ENCODE results near the gene SMS. TPM values are rescaled to one million over a fixed set of nuclear protein-coding genes. Genes with fewer than 3 reads are reported as not detected.

Gene SMS
- total and polyA plus RNA-seq, 9 donors: 52.8 to 204 (median 90.8) TPM

DNA sequence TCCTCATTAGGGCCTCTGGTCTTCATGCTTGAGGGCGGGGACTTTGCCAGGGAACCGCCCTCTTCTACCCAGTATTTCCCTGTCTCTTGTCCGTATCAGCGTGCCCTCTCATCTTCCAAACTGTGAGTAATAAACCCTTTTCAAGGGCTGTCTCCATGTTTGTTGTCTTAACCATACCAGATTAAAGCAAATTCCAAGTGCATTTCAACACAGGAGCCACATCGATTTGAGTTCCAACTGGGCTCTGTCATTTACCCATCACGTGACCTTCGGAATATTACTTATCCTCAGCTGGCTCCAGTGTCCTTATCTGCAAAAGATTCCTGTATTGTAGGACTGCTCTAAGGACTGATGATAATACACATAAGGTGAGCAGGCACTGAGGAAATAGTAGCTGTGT lies 85.2 kb downstream of the SMS start:
- 71 to 83% (median 77%) methylated on average over 7 of the region's 7 CpGs for WGBS, 3 donors
- TF ChIP-seq, protein P1, sequence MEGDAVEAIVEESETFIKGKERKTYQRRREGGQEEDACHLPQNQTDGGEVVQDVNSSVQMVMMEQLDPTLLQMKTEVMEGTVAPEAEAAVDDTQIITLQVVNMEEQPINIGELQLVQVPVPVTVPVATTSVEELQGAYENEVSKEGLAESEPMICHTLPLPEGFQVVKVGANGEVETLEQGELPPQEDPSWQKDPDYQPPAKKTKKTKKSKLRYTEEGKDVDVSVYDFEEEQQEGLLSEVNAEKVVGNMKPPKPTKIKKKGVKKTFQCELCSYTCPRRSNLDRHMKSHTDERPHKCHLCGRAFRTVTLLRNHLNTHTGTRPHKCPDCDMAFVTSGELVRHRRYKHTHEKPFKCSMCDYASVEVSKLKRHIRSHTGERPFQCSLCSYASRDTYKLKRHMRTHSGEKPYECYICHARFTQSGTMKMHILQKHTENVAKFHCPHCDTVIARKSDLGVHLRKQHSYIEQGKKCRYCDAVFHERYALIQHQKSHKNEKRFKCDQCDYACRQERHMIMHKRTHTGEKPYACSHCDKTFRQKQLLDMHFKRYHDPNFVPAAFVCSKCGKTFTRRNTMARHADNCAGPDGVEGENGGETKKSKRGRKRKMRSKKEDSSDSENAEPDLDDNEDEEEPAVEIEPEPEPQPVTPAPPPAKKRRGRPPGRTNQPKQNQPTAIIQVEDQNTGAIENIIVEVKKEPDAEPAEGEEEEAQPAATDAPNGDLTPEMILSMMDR (IDR thresholded peaks at IDR 0.05): no peak
- TF ChIP-seq EP300 (IDR thresholded peaks at IDR 0.05) (no peak), POLR2A (IDR thresholded peaks at IDR 0.05) (no peak)
- Histone ChIP-seq H3K36me3 (no peaks in the 10 kb centered on the region), H3K27me3 (no peaks in the 10 kb centered on the region), H3K27ac (no peak overlapping the region), H3K4me3 (no peak overlapping the region), H3K9me3 (no peaks in the 10 kb centered on the region), H3K4me1 (ENCODE audit: insufficient read depth) (no peaks in the 10 kb centered on the region)
- DNase-seq: no peak
- intact Hi-C loops (cut with DNase I): no loop called here

DNA sequence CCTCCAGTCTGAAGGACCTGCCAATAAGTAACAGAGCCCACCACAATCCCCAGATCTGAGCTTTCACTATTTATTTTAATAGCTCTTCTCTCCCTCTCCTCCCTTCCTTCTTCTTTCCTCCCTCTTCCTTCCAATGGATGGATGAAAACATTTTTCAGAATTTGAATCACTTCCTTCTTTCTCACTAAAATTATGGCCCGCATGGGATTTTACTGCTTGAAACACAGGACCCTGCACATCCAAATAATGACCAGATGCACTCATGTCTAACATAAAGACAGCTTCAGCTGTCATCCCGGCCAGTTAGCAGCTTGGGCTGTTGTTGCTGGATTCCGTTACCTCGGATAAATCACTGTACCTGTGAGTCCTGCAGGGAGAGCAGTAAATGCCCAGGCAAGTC lies 86.2 kb downstream of the SMS start:
- 82 to 88% (median 83%) methylated on average over 4 of the region's 4 CpGs for WGBS, 3 donors

DNA sequence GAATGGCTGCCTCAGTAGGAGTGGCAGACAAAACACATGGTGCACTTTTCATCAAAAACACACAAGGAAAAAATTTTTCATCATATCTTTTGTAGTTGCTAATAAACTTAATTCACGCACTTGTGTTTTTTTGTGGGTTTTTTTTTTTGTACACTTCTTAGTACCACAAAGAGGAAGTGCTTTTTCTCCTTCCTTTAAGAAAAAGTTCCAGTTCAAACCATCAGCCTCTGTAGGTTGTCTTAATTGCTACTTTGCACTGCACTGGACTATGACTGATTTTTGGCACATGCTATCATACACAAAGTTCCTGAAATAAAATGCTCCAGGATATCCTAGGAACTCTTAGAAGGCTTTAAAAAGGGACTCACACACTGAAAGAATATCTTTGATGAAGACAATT lies 91.6 kb downstream of the SMS start, which contains the start of gene PHEX:
PHEX (plus strand) TSS at position 242 of the 400 bp plus-strand sequence. CDS start 681 bp downstream, outside the sequence.
- DNase-seq: no peak
- Histone ChIP-seq H3K4me3 (no peak within 1 kb of the TSS), H3K27me3 (no peaks in the 10 kb centered on the region), H3K27ac (no peak within 1 kb of the TSS), H3K4me1 (ENCODE audit: insufficient read depth) (peaks cover 2% of the 10 kb centered on the region), H3K9me3 (no peaks in the 10 kb centered on the region), H3K36me3 (no peaks in the 10 kb centered on the region)
- TF ChIP-seq EP300 (IDR thresholded peaks at IDR 0.05) (no peak), POLR2A (IDR thresholded peaks at IDR 0.05) (no peak)
- TF ChIP-seq, protein P1 (IDR thresholded peaks at IDR 0.05): no peak
- intact Hi-C loops (cut with DNase I): no loop called here
- WGBS, 3 donors: 28 to 53% (median 49%) methylated on average over 1 of the region's 1 CpG

More for the DNA sequence above, 86.2 kb downstream of the SMS start:
- Histone ChIP-seq H3K4me3 (no peak overlapping the region), H3K9me3 (no peaks in the 10 kb centered on the region), H3K27ac (no peak overlapping the region), H3K36me3 (no peaks in the 10 kb centered on the region), H3K27me3 (no peaks in the 10 kb centered on the region), H3K4me1 (ENCODE audit: insufficient read depth) (no peaks in the 10 kb centered on the region)
- no peak for DNase-seq
- TF ChIP-seq POLR2A (IDR thresholded peaks at IDR 0.05): no peak
- TF ChIP-seq EP300 (IDR thresholded peaks at IDR 0.05): no peak
- TF ChIP-seq, protein P1 (IDR thresholded peaks at IDR 0.05): no peak
- intact Hi-C loops (cut with DNase I): no loop called here

DNA sequence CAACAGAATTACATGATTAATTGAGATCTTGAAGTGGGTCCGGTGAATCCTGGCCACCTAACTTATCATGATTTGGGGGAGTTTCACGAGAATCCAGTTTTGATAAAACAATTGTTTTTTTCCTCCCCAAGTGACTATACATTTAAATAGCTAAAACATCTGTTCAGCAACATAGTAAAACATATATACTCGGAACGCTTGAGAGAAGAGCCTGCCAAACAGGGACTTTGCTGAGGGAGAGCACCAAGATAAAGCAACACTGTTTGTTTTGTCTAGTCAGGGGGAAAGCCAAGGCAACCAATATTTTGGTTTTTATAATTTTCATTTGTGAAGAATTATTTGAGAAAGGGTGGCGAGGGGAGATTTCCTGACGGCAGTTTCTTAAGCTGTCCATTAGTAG lies 92.0 kb downstream of the SMS start:
- H3K27me3 ChIP-seq: no peaks in the 10 kb centered on the region
- 39 to 47% (median 39%) methylated on average over 6 of the region's 6 CpGs for WGBS, 3 donors
- no peaks in the 10 kb centered on the region for H3K9me3 ChIP-seq
- peaks cover 2% of the 10 kb centered on the region for H3K4me1 ChIP-seq (ENCODE audit: insufficient read depth)
- H3K36me3 ChIP-seq: no peaks in the 10 kb centered on the region
- no peak for DNase-seq
- H3K4me3 ChIP-seq: no peak overlapping the region
- TF ChIP-seq EP300 (IDR thresholded peaks at IDR 0.05): no peak
- TF ChIP-seq, protein P1 (IDR thresholded peaks at IDR 0.05): no peak
- TF ChIP-seq POLR2A (IDR thresholded peaks at IDR 0.05): no peak
- intact Hi-C loops (cut with DNase I): no loop called here
- no peak overlapping the region for H3K27ac ChIP-seq
